HepG2 (cell line): ENCODE data around the gene SH3BP5. TPM values are rescaled to one million over a fixed set of nuclear protein-coding genes. Genes with fewer than 3 reads are reported as not detected.

Experiments
- BCL6 ChIP-seq: IDR thresholded peaks from 2 replicates; pipeline ENCODE4 v1.6.1; 2016; ENCODE audit warnings: missing genetic modification reagents, missing compliant biosample characterization
- FOXJ3 ChIP-seq: sonication (generic); formaldehyde crosslinking; IDR thresholded peaks from 2 replicates; pipeline ENCODE4 v1.4.0; 2020; ENCODE audit warnings: missing genetic modification reagents, mild to moderate bottlenecking, borderline replicate concordance
- FOXP4 ChIP-seq: sonication (generic); formaldehyde crosslinking; IDR thresholded peaks from 2 replicates; pipeline ENCODE4 v1.4.0; 2020; ENCODE audit warnings: missing genetic modification reagents
- HIVEP1 ChIP-seq: sonication (generic); formaldehyde crosslinking; IDR thresholded peaks from 2 replicates; pipeline ENCODE4 v1.4.0; 2020; ENCODE audit warnings: mild to moderate bottlenecking, missing genetic modification reagents
- JUN ChIP-seq: sonication (generic); formaldehyde crosslinking; IDR thresholded peaks from 2 replicates; pipeline ENCODE4 v1.4.0; 2020; ENCODE audit warnings: mild to moderate bottlenecking, missing genetic modification reagents
- KDM2A ChIP-seq: sonication (generic); formaldehyde crosslinking; IDR thresholded peaks from 2 replicates; pipeline ENCODE4 v1.4.0; 2020; ENCODE audit warnings: low read depth, missing genetic modification reagents, borderline replicate concordance
- KLF6 ChIP-seq: IDR thresholded peaks from 2 replicates; pipeline ENCODE4 v1.8.0; 2016; ENCODE audit warnings: missing biosample characterization, missing genetic modification reagents
- LCORL ChIP-seq, 2 experiments: fragments of 450-650 bp in 1 of 2; sonication (generic) in 1 of 2; formaldehyde crosslinking in 1 of 2; IDR thresholded peaks; 2 replicates each; pipeline versions ENCODE4 v1.5.0 to v1.6.1; 2017 to 2020; ENCODE audit warnings: antibody characterized with exemption in 1 of 2, missing genetic modification reagents in 1 of 2
- NCOR1 ChIP-seq: fragments of 200-600 bp; sonication (generic); IDR thresholded peaks from 2 replicates; pipeline ENCODE4 v1.7.0; 2017; ENCODE audit warnings: antibody characterized with exemption, low read length, borderline replicate concordance
- NFIC ChIP-seq: IDR thresholded peaks from 2 replicates; pipeline ENCODE4 v1.6.1; 2012; ENCODE audit warnings: mild to moderate bottlenecking, low read length, inconsistent platforms
- RARA ChIP-seq: IDR thresholded peaks from 2 replicates; pipeline ENCODE4 v1.6.1; 2016; ENCODE audit warnings: missing genetic modification reagents, missing compliant biosample characterization
- RBFOX2 ChIP-seq: fragments of 200-400 bp; formaldehyde crosslinking; IDR thresholded peaks from 2 replicates; pipeline ENCODE4 v1.6.1; 2017; ENCODE audit warnings: low read depth, mild to moderate bottlenecking, low read length
- RXRA ChIP-seq: sonication (generic); formaldehyde crosslinking; IDR thresholded peaks from 2 replicates; pipeline ENCODE4 v1.5.1; 2020; ENCODE audit warnings: missing genetic modification reagents
- TGIF2 ChIP-seq: IDR thresholded peaks from 2 replicates; pipeline ENCODE4 v1.6.1; 2016; ENCODE audit warnings: control low read depth, missing compliant biosample characterization
- THRA ChIP-seq: sonication (generic); formaldehyde crosslinking; IDR thresholded peaks from 2 replicates; pipeline ENCODE4 v1.4.0; 2020; ENCODE audit warnings: missing genetic modification reagents, borderline replicate concordance
- ZNF276 ChIP-seq: sonication (generic); formaldehyde crosslinking; IDR thresholded peaks from 2 replicates; pipeline ENCODE4 v1.4.0; 2020; ENCODE audit warnings: mild to moderate bottlenecking, low read depth, missing genetic modification reagents
- ZNF337 ChIP-seq: sonication (generic); formaldehyde crosslinking; IDR thresholded peaks from 2 replicates; pipeline ENCODE4 v1.5.1; 2020; ENCODE audit warnings: missing genetic modification reagents, low read depth, mild to moderate bottlenecking, borderline replicate concordance
- ZNF451 ChIP-seq: sonication (generic); formaldehyde crosslinking; IDR thresholded peaks from 2 replicates; pipeline ENCODE4 v1.5.0; 2020; ENCODE audit warnings: mild to moderate bottlenecking, missing genetic modification reagents
- ZNF891 ChIP-seq: sonication (generic); formaldehyde crosslinking; IDR thresholded peaks from 2 replicates; pipeline ENCODE4 v1.5.0; 2020; ENCODE audit warnings: mild to moderate bottlenecking, missing genetic modification reagents
- ZSCAN25 ChIP-seq: sonication (generic); formaldehyde crosslinking; IDR thresholded peaks from 2 replicates; pipeline ENCODE4 v1.8.0; 2022; ENCODE audit warnings: mild to moderate bottlenecking, missing genetic modification reagents
- ZSCAN9 ChIP-seq: IDR thresholded peaks from 2 replicates; pipeline ENCODE4 v1.6.1; 2016; ENCODE audit warnings: borderline replicate concordance
- ZXDC ChIP-seq: sonication (generic); formaldehyde crosslinking; IDR thresholded peaks from 2 replicates; pipeline ENCODE4 v1.5.0; 2020; ENCODE audit warnings: mild to moderate bottlenecking, missing genetic modification reagents
- polyA plus RNA-seq, 8 experiments: library from polyadenylated mRNA; depleted of rRNA in 3 of 8; stranded (reverse) in 7 of 8; unstranded in 1 of 8; fragments of >200 nt; fragmentation: Illumina TruSeq in 4 of 8; extraction: Trizol in 4 of 8; gene quantifications; 2 replicates each; pipeline versions ENCODE4 v1.2.1 to v1.2.3, GENCODE V29; 2011 to 2016; ENCODE audit warnings: low read depth in 4 of 8, missing spikeins in 1 of 8, mixed read lengths in 1 of 8; ENCODE audit not compliant: insufficient read depth in 1 of 8
- total RNA-seq, 5 experiments: library from RNA; depleted of rRNA; stranded (reverse); fragments of >200 nt; fragmentation: Illumina TruSeq; extraction: Trizol; gene quantifications; 2 replicates each; pipeline ENCODE4 v1.2.3, GENCODE V29; 2016; ENCODE audit warnings: low read depth in 1 of 5

Gene SH3BP5
- total and polyA plus RNA-seq, 2 of the 13 experiments (the other 11 are each of a cell fraction or from before 2014, with no cell fraction given), result 0.09 to 0.16 TPM

GRCh38 chr3:15205934-15206661 lies 126.3 kb downstream of the SH3BP5 start, which contains the start of gene CAPN7 (continued):
- peak; percentile 10; the same call in 1 of the 2 replicates for TF ChIP-seq FOXP4
- no peak for TF ChIP-seq FOXJ3 (CRISPR knock-in tag)
- TF ChIP-seq TGIF2, result no peak
- TF ChIP-seq ZNF337 (CRISPR knock-in tag), result no peak
- peak; percentile 68 for TF ChIP-seq RXRA (CRISPR knock-in tag)
- TF ChIP-seq ZNF891 (CRISPR knock-in tag), result peak; percentile 79
- 0 out of 2 replicates have a peak, but pooled peaks have one; percentile 34 for TF ChIP-seq BCL6 (CRISPR knock-in tag)
- TF ChIP-seq RBFOX2, result peak; percentile 93
- peak; percentile 75 for TF ChIP-seq KDM2A (CRISPR knock-in tag)
- no peak for TF ChIP-seq NFIC
- no peak; the same call in 1 of the 2 replicates for TF ChIP-seq KLF6
- peak; percentile 27; the same call in 1 of the 2 replicates for TF ChIP-seq ZNF276 (CRISPR knock-in tag)
- TF ChIP-seq THRA (CRISPR knock-in tag), result no peak; the same call in none of the 2 replicates
- peak; percentile 10; the same call in 1 of the 2 replicates for TF ChIP-seq NCOR1
- no peak for TF ChIP-seq ZXDC (CRISPR knock-in tag)
- TF ChIP-seq RARA (CRISPR knock-in tag), result no peak
- TF ChIP-seq JUN (CRISPR knock-in tag), result peak; percentile 63
- no peak for TF ChIP-seq LCORL (IDR thresholded peaks at IDR 0.05)
- TF ChIP-seq LCORL (CRISPR knock-in tag; IDR thresholded peaks at IDR 0.05), result 0 out of 2 replicates have a peak, but pooled peaks have one; percentile 33
- no peak; the same call in 1 of the 2 replicates for TF ChIP-seq HIVEP1
- peak; percentile 87 for TF ChIP-seq ZNF451 (CRISPR knock-in tag)
- TF ChIP-seq ZSCAN9 (CRISPR knock-in tag), result peak; percentile 28
- TF ChIP-seq ZSCAN25 (CRISPR knock-in tag), result peak; percentile 55; the same call in 1 of the 2 replicates
